HepG2 (cell line): ENCODE data around the gene RASSF8. TPM values are rescaled to one million over a fixed set of nuclear protein-coding genes. Genes with fewer than 3 reads are reported as not detected.

Source experiments
- ATAC-seq: fragments of 200-7000 bp; cut with Tn5 transposase; 3 replicates; pipeline ENCODE4 v1.9.1; 2020; ENCODE audit warnings: mild to moderate bottlenecking, moderate library complexity
- BruUV-seq: library from RNA; stranded (reverse); fragments of 400-500 nt; replicated peaks from 2 replicates; lab custom pipeline; 2021; lab: Mats Ljungman, UMichigan
- CTCF ChIA-PET: fragments of 300-600 bp; formaldehyde crosslinking; extraction: SDS; loops from one replicate; lab custom pipeline; 2021; ENCODE audit warnings: low total read pairs, inconsistent platforms, low intra/inter-chr PET ratio; lab: Yijun Ruan, JAX
- POLR2A ChIA-PET: fragments of 350-600 bp; sonication (Branson Sonifier 250); formaldehyde crosslinking; loops from one replicate; lab custom pipeline; 2020; ENCODE audit warnings: antibody characterized with exemption, inconsistent platforms; lab: Yijun Ruan, JAX
- DNase-seq: peaks from one replicate; pipeline ENCODE4 v3.0.0-alpha.2; 2015; ENCODE audit warnings: low spot score
- FAIRE-seq: peaks from 3 replicates; lab custom pipeline; 2011; peaks lifted over from hg19 to GRCh38; lab: Jason Lieb, UNC
- H2AFZ ChIP-seq: one replicate; pipeline ENCODE4 v1.6.1; 2011; ENCODE audit warnings: low read length, inconsistent platforms
- H3K27ac ChIP-seq: fragments of 300-600 bp; 3 replicates; pipeline ENCODE4 v1.8.0; 2011; ENCODE audit warnings: mixed run types, mild to moderate bottlenecking, mixed read lengths, low read length, inconsistent platforms; ENCODE audit not compliant: insufficient read depth; ENCODE audit errors: extremely low read length
- H3K27me3 ChIP-seq, 2 experiments: fragments of 200-600 bp in 1 of 2; 2 replicates in 1 of 2; 3 replicates in 1 of 2; pipeline versions ENCODE4 v1.6.0 to v1.8.0; 2011; ENCODE audit warnings: low read length in 2 of 2, mild to moderate bottlenecking in 2 of 2, moderate library complexity in 2 of 2, inconsistent platforms in 1 of 2; ENCODE audit not compliant: insufficient read depth in 2 of 2, control insufficient read depth in 1 of 2
- H3K36me3 ChIP-seq, 2 experiments: fragments of 200-600 bp in 1 of 2; replicated peaks in 1 of 2; 2 replicates in 1 of 2; 3 replicates in 1 of 2; pipeline versions ENCODE4 v1.5.1 to v1.8.0; 2011; ENCODE audit warnings: low read length in 2 of 2, inconsistent platforms in 1 of 2; ENCODE audit not compliant: insufficient read depth in 2 of 2, control insufficient read depth in 1 of 2
- H3K4me1 ChIP-seq: 2 replicates; pipeline ENCODE4 v1.5.1; 2012; ENCODE audit warnings: low read length, inconsistent platforms; ENCODE audit not compliant: insufficient read depth
- H3K4me2 ChIP-seq: 2 replicates; pipeline ENCODE4 v1.6.0; 2011; ENCODE audit warnings: low read depth, low read length, inconsistent platforms
- H3K4me3 ChIP-seq, 3 experiments: fragments of 200-600 bp in 1 of 3; sonication (generic), shearing (Covaris generic) in 1 of 3; replicated peaks in 1 of 3; 2 replicates each; pipeline ENCODE4 v1.5.1; 2011 to 2016; ENCODE audit warnings: low read length in 3 of 3, inconsistent platforms in 2 of 3, low read depth in 2 of 3, mild to moderate bottlenecking in 2 of 3, control low read depth in 1 of 3, mixed read lengths in 1 of 3; ENCODE audit not compliant: insufficient read depth in 1 of 3
- H3K79me2 ChIP-seq: one replicate; pipeline ENCODE4 v1.6.1; 2011; ENCODE audit warnings: low read length, inconsistent platforms; ENCODE audit not compliant: insufficient read depth
- H3K9ac ChIP-seq: 2 replicates; pipeline ENCODE4 v1.6.0; 2011; ENCODE audit warnings: mild to moderate bottlenecking, low read depth, low read length, inconsistent platforms; ENCODE audit not compliant: insufficient read depth
- H3K9me3 ChIP-seq: 2 replicates; pipeline ENCODE4 v1.5.1; 2012; ENCODE audit warnings: mild to moderate bottlenecking, low read length
- H4K20me1 ChIP-seq: 2 replicates; pipeline ENCODE4 v1.6.0; 2011; ENCODE audit warnings: inconsistent platforms, mild to moderate bottlenecking, low read length, moderate library complexity; ENCODE audit not compliant: insufficient read depth
- CBX2 ChIP-seq, 2 experiments: fragments of 200-600 bp in 1 of 2; sonication (generic); formaldehyde crosslinking in 1 of 2; IDR thresholded peaks; 2 replicates each; pipeline versions ENCODE4 v1.7.0 to v1.8.1; 2018 to 2022; ENCODE audit warnings: low read depth in 2 of 2, low read length in 1 of 2, mild to moderate bottlenecking in 1 of 2, missing genetic modification reagents in 1 of 2
- ZNF24 ChIP-seq: fragments of 450-650 bp; IDR thresholded peaks from 2 replicates; pipeline ENCODE4 v1.6.1; 2017; ENCODE audit warnings: antibody characterized with exemption, mild to moderate bottlenecking
- ZSCAN12 ChIP-seq: sonication (generic); formaldehyde crosslinking; IDR thresholded peaks from 2 replicates; pipeline ENCODE4 v1.9.0; 2021; ENCODE audit warnings: mild to moderate bottlenecking, missing genetic modification reagents
- WGBS: methylation state at CpG from one replicate; pipeline ENCODE4 v1.1.6; 2017; ENCODE audit warnings: low lambda C conversion rate; 5-methylcytosine and 5-hydroxymethylcytosine counted together
- in situ Hi-C: cut with HindIII; loops from 2 replicates; pipeline ENCODE4 v1.10.0; 2017; ENCODE audit warnings: low pct_unique_long_range_greater_than_20kb; ENCODE audit not compliant: extremely low pct_ligation_motif_present
- intact Hi-C: fragments of 100-400 bp; cut with micrococcal nuclease; formaldehyde crosslinking; loops from one replicate; pipeline ENCODE4 v1.10.0; 2022; ENCODE audit not compliant: unreplicated experiment
- polyA plus RNA-seq, 8 experiments: library from polyadenylated mRNA; depleted of rRNA in 3 of 8; stranded (reverse) in 7 of 8; unstranded in 1 of 8; fragments of >200 nt; fragmentation: Illumina TruSeq in 4 of 8; extraction: Trizol in 4 of 8; gene quantifications; 2 replicates each; pipeline versions ENCODE4 v1.2.1 to v1.2.3, GENCODE V29; 2011 to 2016; ENCODE audit warnings: low read depth in 4 of 8, missing spikeins in 1 of 8, mixed read lengths in 1 of 8; ENCODE audit not compliant: insufficient read depth in 1 of 8
- total RNA-seq, 5 experiments: library from RNA; depleted of rRNA; stranded (reverse); fragments of >200 nt; fragmentation: Illumina TruSeq; extraction: Trizol; gene quantifications; 2 replicates each; pipeline ENCODE4 v1.2.3, GENCODE V29; 2016; ENCODE audit warnings: low read depth in 1 of 5
- TF ChIP-seq, protein P1 (sequence below): sonication (generic); formaldehyde crosslinking; IDR thresholded peaks from 2 replicates; pipeline ENCODE4 v1.5.1; 2020; ENCODE audit warnings: missing genetic modification reagents, mild to moderate bottlenecking, borderline replicate concordance
- TF ChIP-seq, protein P2 (sequence below): sonication (generic); formaldehyde crosslinking; IDR thresholded peaks from 2 replicates; pipeline ENCODE4 v1.8.0; 2022; ENCODE audit warnings: missing genetic modification reagents, low read depth, mild to moderate bottlenecking, borderline replicate concordance

Gene RASSF8
- total and polyA plus RNA-seq, 2 of the 13 experiments (the other 11 are each of a cell fraction or from before 2014, with no cell fraction given), result 0.82 to 9.2 TPM

DNA sequence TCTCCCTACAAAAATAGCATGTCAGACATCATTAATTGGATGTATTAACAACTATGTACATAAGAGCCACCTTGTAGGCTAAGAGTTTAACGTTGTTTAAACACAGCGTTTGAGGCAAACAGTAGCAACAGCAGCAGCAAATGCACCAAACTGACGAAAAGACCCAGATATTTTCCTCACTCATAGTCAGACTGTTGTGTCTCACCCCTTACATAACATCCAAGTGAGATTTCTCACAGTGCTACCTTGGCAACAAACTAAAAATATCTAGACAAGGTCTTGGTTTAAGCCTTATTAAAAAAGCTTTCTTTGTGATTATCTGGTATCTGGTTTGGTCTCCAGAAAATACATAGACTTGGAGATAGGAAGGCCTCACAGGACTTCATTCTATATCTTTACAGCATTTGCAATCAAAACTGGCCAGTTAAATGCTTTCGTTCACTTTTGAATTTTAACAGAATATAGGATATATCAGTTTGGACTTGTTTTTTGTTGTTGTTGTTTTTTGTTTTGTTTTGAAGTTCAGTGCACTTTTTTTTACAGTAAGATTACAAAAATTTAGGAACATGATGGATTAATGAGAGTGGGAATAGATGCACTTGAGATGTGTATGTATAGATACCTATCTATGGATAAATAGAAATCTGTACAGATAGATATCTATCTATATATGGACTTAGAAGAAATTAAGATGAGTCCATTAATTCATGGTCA, 162.2 kb downstream of the RASSF8 start:
- peak; percentile 70 for TF ChIP-seq CBX2 (IDR thresholded peaks at IDR 0.05; ENCODE audit: low read depth, low read length)
- no peak for TF ChIP-seq CBX2 (CRISPR knock-in tag; IDR thresholded peaks at IDR 0.05; ENCODE audit: low read depth)
- TF ChIP-seq ZNF24, result no peak
- TF ChIP-seq ZSCAN12, result no peak
- TF ChIP-seq, protein P1, sequence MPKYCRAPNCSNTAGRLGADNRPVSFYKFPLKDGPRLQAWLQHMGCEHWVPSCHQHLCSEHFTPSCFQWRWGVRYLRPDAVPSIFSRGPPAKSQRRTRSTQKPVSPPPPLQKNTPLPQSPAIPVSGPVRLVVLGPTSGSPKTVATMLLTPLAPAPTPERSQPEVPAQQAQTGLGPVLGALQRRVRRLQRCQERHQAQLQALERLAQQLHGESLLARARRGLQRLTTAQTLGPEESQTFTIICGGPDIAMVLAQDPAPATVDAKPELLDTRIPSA, result no peak
- TF ChIP-seq, protein P2, sequence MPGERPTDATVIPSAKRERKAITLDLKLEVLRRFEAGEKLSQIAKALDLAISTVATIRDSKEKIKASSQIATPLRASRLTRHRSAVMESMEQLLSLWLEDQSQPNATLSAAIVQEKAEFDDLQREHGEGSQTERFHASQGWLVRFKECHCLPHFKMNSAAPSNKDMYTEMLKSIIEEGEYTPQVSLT (CRISPR knock-in tag), result no peak
- TF ChIP-seq, all 625 proteins: peak for 1
- Histone ChIP-seq H3K9ac (no peak overlapping the region), H2AFZ (no peak overlapping the region), H3K79me2 (no peaks in the 10 kb centered on the region), H3K4me1 (peaks cover 20% of the 10 kb centered on the region), H3K4me3 (no peak overlapping the region), H3K4me2 (no peak overlapping the region), H3K36me3 (no peaks in the 10 kb centered on the region), H3K9me3 (no peaks in the 10 kb centered on the region), H3K27ac (no peak overlapping the region), H4K20me1 (peaks cover 3% of the 10 kb centered on the region; the same call in 1 of the 2 replicates), H3K27me3 (peaks cover 19 to 40% of the 10 kb centered on the region in 2 experiments)
- FAIRE-seq (no peak), DNase-seq (no peak), ATAC-seq (no peak)
- in situ Hi-C loops (loop anchor here (10.0 kb wide), 1 partner anchor 194 kb away; no protein-coding TSS in a partner anchor), intact Hi-C loops (no loop called here)
- WGBS, result 27% methylated on average over 4 of the region's 4 CpGs
- CTCF ChIA-PET, result no interaction called here
- POLR2A ChIA-PET, result no interaction called here
- no TSS peak for BruUV-seq
